IMR-90 (cell line): Measurements from ENCODE around the gene RASIP1. TPM values are rescaled to one million over a fixed set of nuclear protein-coding genes. Genes with fewer than 3 reads are reported as not detected.

Source experiments
- ATAC-seq: fragments of 200-7000 bp; cut with Tn5 transposase; 2 replicates; pipeline ENCODE4 v1.9.1; 2020; ENCODE audit warnings: low read depth, mild to moderate bottlenecking, moderate library complexity
- BruUV-seq: library from RNA; stranded (reverse); fragments of 400-500 nt; replicated peaks from 2 replicates; lab custom pipeline; 2021; lab: Mats Ljungman, UMichigan
- CTCF ChIA-PET: fragments of 300-600 bp; formaldehyde crosslinking; extraction: SDS; loops from one replicate; lab custom pipeline; 2021; ENCODE audit warnings: antibody characterized with exemption; lab: Yijun Ruan, JAX
- POLR2A ChIA-PET: fragments of 300-600 bp; sonication (Branson Sonifier 250); formaldehyde crosslinking; loops from one replicate; lab custom pipeline; 2022; ENCODE audit warnings: antibody characterized with exemption; ENCODE audit not compliant: unreplicated experiment; lab: Charles Lee
- DNase-seq: peaks from one replicate; pipeline ENCODE4 v3.0.0; 2013
- H2AFZ ChIP-seq: replicated peaks from 2 replicates; pipeline ENCODE3; 2013; ENCODE audit warnings: low read length, mild to moderate bottlenecking; ENCODE audit not compliant: poor library complexity
- H2AK5ac ChIP-seq: 2 replicates; pipeline ENCODE4 v1.6.1; 2013; ENCODE audit warnings: low read depth, low read length, inconsistent platforms
- H2AK9ac ChIP-seq: replicated peaks from 2 replicates; pipeline ENCODE3; 2013; ENCODE audit warnings: mild to moderate bottlenecking, low read depth, low read length, moderate library complexity; ENCODE audit not compliant: poor library complexity
- H2BK120ac ChIP-seq: 2 replicates; pipeline ENCODE4 v1.6.1; 2013; ENCODE audit warnings: low read depth, low read length, inconsistent platforms
- H2BK15ac ChIP-seq: 3 replicates; pipeline ENCODE4 v1.6.1; 2013; ENCODE audit warnings: low read depth, low read length, inconsistent platforms
- H2BK20ac ChIP-seq: 2 replicates; pipeline ENCODE4 v1.6.1; 2013; ENCODE audit warnings: low read depth, mild to moderate bottlenecking, inconsistent platforms, low read length, moderate library complexity
- H2BK5ac ChIP-seq: 2 replicates; pipeline ENCODE4 v1.6.1; 2013; ENCODE audit warnings: mild to moderate bottlenecking, low read depth, low read length, inconsistent platforms; ENCODE audit not compliant: poor library complexity, severe bottlenecking
- H3K14ac ChIP-seq: replicated peaks from 2 replicates; pipeline ENCODE4 v1.6.1; 2013; ENCODE audit warnings: low read depth, low read length, inconsistent platforms
- H3K18ac ChIP-seq: 2 replicates; pipeline ENCODE4 v1.6.1; 2013; ENCODE audit warnings: low read depth, low read length, control low read depth
- H3K23ac ChIP-seq: 2 replicates; pipeline ENCODE4 v1.6.1; 2013; ENCODE audit warnings: low read depth, low read length, inconsistent platforms
- H3K27ac ChIP-seq: 2 replicates; pipeline ENCODE4 v1.5.1; 2013; ENCODE audit warnings: mild to moderate bottlenecking, control low read depth, low read length; ENCODE audit not compliant: insufficient read depth
- H3K27me3 ChIP-seq: 2 replicates; pipeline ENCODE4 v1.6.1; 2013; ENCODE audit warnings: low read length; ENCODE audit not compliant: control insufficient read depth, insufficient read depth
- H3K36me3 ChIP-seq: 2 replicates; pipeline ENCODE4 v1.6.1; 2013; ENCODE audit warnings: low read length, mixed read lengths; ENCODE audit not compliant: control insufficient read depth, insufficient read depth
- H3K4ac ChIP-seq: 2 replicates; pipeline ENCODE4 v1.6.1; 2013; ENCODE audit warnings: low read depth, low read length, inconsistent platforms
- H3K4me1 ChIP-seq: 2 replicates; pipeline ENCODE4 v1.6.1; 2013; ENCODE audit warnings: low read length, mixed read lengths; ENCODE audit not compliant: control insufficient read depth, insufficient read depth
- H3K4me2 ChIP-seq: 2 replicates; pipeline ENCODE4 v1.6.1; 2013; ENCODE audit warnings: low read depth, mild to moderate bottlenecking, control low read depth, low read length, moderate library complexity
- H3K4me3 ChIP-seq: 2 replicates; pipeline ENCODE4 v1.5.1; 2013; ENCODE audit warnings: low read depth, mild to moderate bottlenecking, control low read depth, low read length, moderate library complexity; ENCODE audit not compliant: insufficient read depth
- H3K56ac ChIP-seq: 2 replicates; pipeline ENCODE4 v1.6.1; 2013; ENCODE audit warnings: low read length, inconsistent platforms; ENCODE audit not compliant: insufficient read depth; ENCODE audit errors: extremely low read depth
- H3K79me1 ChIP-seq, 2 experiments: 2 replicates each; pipeline ENCODE4 v1.6.1; 2013; ENCODE audit warnings: low read length in 2 of 2, inconsistent platforms in 1 of 2, low read depth in 1 of 2
- H3K9ac ChIP-seq: 2 replicates; pipeline ENCODE4 v1.6.1; 2013; ENCODE audit warnings: low read depth, low read length, control low read depth
- H3K9me1 ChIP-seq: 2 replicates; pipeline ENCODE4 v1.6.1; 2013; ENCODE audit warnings: low read length, inconsistent platforms; ENCODE audit not compliant: insufficient read depth
- H3K9me3 ChIP-seq: 2 replicates; pipeline ENCODE4 v1.6.1; 2013; ENCODE audit warnings: low read length; ENCODE audit not compliant: control insufficient read depth, insufficient read depth
- H4K20me1 ChIP-seq: 2 replicates; pipeline ENCODE4 v1.6.1; 2013; ENCODE audit warnings: low read length, inconsistent platforms; ENCODE audit not compliant: insufficient read depth
- H4K5ac ChIP-seq: 2 replicates; pipeline ENCODE4 v1.6.1; 2013; ENCODE audit warnings: mild to moderate bottlenecking, low read depth, low read length, control low read depth
- H4K8ac ChIP-seq, 2 experiments: 2 replicates each; pipeline ENCODE4 v1.6.1; 2013; ENCODE audit warnings: low read depth in 2 of 2, low read length in 2 of 2, control low read depth in 1 of 2, inconsistent platforms in 1 of 2
- H4K91ac ChIP-seq: 2 replicates; pipeline ENCODE4 v1.6.1; 2013; ENCODE audit warnings: low read depth, low read length, inconsistent platforms; ENCODE audit not compliant: insufficient read depth
- CEBPB ChIP-seq: IDR thresholded peaks from 2 replicates; pipeline ENCODE4 v1.6.1; 2012; ENCODE audit warnings: low read depth, low read length, improper control_type of control experiment
- CHD1 ChIP-seq: IDR thresholded peaks from 2 replicates; pipeline ENCODE4 v1.6.1; 2012; ENCODE audit warnings: low read depth, low read length, improper control_type of control experiment
- CTCF ChIP-seq: conservative IDR thresholded peaks from 2 replicates; pipeline ENCODE4 v1.5.1; 2012; ENCODE audit warnings: mild to moderate bottlenecking, low read depth, low read length, improper control_type of control experiment
- ELK1 ChIP-seq: fragments of 150-350 bp; IDR thresholded peaks from 2 replicates; pipeline ENCODE4 v1.6.1; 2016; ENCODE audit warnings: low read depth, mild to moderate bottlenecking, low read length, moderate library complexity, borderline replicate concordance
- FOS ChIP-seq: fragments of 150-350 bp; IDR thresholded peaks from 2 replicates; pipeline ENCODE4 v1.6.1; 2016; ENCODE audit warnings: low read depth, low read length
- MAFK ChIP-seq: IDR thresholded peaks from 2 replicates; pipeline ENCODE4 v1.6.1; 2012; ENCODE audit warnings: low read depth, low read length, improper control_type of control experiment
- MAZ ChIP-seq: IDR thresholded peaks from 2 replicates; pipeline ENCODE4 v1.6.1; 2012; ENCODE audit warnings: low read depth, mild to moderate bottlenecking, low read length, improper control_type of control experiment, moderate library complexity, borderline replicate concordance
- MXI1 ChIP-seq: IDR thresholded peaks from 2 replicates; pipeline ENCODE4 v1.6.1; 2012; ENCODE audit warnings: low read depth, mild to moderate bottlenecking, low read length, moderate library complexity, borderline replicate concordance
- NFE2L2 ChIP-seq: fragments of 150-350 bp; IDR thresholded peaks from 2 replicates; pipeline ENCODE4 v1.6.1; 2016; ENCODE audit warnings: low read depth, mild to moderate bottlenecking, low read length
- POLR2A ChIP-seq: IDR thresholded peaks from 2 replicates; pipeline ENCODE4 v1.6.1; 2012; ENCODE audit warnings: mild to moderate bottlenecking, low read depth, low read length
- RAD21 ChIP-seq: IDR thresholded peaks from 2 replicates; pipeline ENCODE4 v1.6.1; 2012; ENCODE audit warnings: low read length, improper control_type of control experiment
- RCOR1 ChIP-seq: IDR thresholded peaks from 2 replicates; pipeline ENCODE4 v1.6.1; 2012; ENCODE audit warnings: mild to moderate bottlenecking, low read length, improper control_type of control experiment; ENCODE audit not compliant: insufficient replicate concordance
- RFX5 ChIP-seq: IDR thresholded peaks from 2 replicates; pipeline ENCODE4 v1.8.0; 2012; ENCODE audit warnings: low read depth, mild to moderate bottlenecking, low read length, moderate library complexity
- SMC3 ChIP-seq: fragments of 150-350 bp; IDR thresholded peaks from 2 replicates; pipeline ENCODE4 v1.6.1; 2016; ENCODE audit warnings: low read depth, mild to moderate bottlenecking, antibody characterized with exemption, low read length, moderate library complexity
- WGBS, 2 experiments: methylation state at CpG; one replicate each; pipeline versions ENCODE4 v1.1.5 to v1.1.7; 2013; ENCODE audit warnings: missing lambda C conversion rate in 2 of 2; ENCODE audit not compliant: insufficient read length in 1 of 2; ENCODE audit errors: extremely low coverage in 2 of 2; 5-methylcytosine and 5-hydroxymethylcytosine counted together
- dilution Hi-C: fragments of 300-500 bp; cut with HindIII; formaldehyde crosslinking; loops from one replicate; pipeline ENCODE4 v1.14.3; 2018; ENCODE audit warnings: low sequenced_read_pairs; ENCODE audit not compliant: unreplicated experiment
- in situ Hi-C: fragments of 300-500 bp; cut with MboI; formaldehyde crosslinking; loops from 3 replicates; pipeline ENCODE4 v1.14.3; 2019; ENCODE audit warnings: low sequenced_read_pairs, inconsistent platforms, mixed read lengths
- intact Hi-C: fragments of 100-400 bp; cut with micrococcal nuclease; formaldehyde crosslinking; loops from 2 replicates; pipeline ENCODE4 v1.10.0; 2022
- polyA plus RNA-seq, 3 experiments: library from polyadenylated mRNA; depleted of rRNA; stranded (reverse); fragments of >200 nt; gene quantifications; 2 replicates each; pipeline ENCODE4 v1.2.3, GENCODE V29; 2012; ENCODE audit warnings: low replicate concordance in 1 of 3
- total RNA-seq: library from RNA; depleted of rRNA; stranded (reverse); fragments of >200 nt; gene quantifications from 2 replicates; pipeline ENCODE4 v1.2.3, GENCODE V29; 2012

The RASIP1 gene
- total and polyA plus RNA-seq, 2 of the 4 experiments (the other 2 are of a cell fraction) = 0.18 to 0.51 TPM

GRCh38 chr19:48752496-48753365, 12.3 kb upstream of the RASIP1 start, which contains the start of gene FUT1:
TSS of gene FUT1 (minus strand) at chr19:48752641. CDS start at chr19:48751281, 1,360 bp downstream.
- Histone ChIP-seq H3K27me3 (peaks cover 35% of the 10 kb centered on the region), H3K23ac (no peak within 1 kb of the TSS), H3K4me1 (peaks cover 4% of the 10 kb centered on the region; the same call in 1 of the 2 replicates), H3K14ac (peak within 1 kb of the TSS; percentile 41; the same call in 1 of the 2 replicates), H4K5ac (no peak within 1 kb of the TSS), H4K91ac (no peak within 1 kb of the TSS), H3K79me1 (no peaks in the 10 kb centered on the region), H3K4ac (0 out of 2 replicates have a peak within 1 kb of the TSS, but pooled peaks have one; percentile 9), H3K9me3 (no peaks in the 10 kb centered on the region), H3K27ac (no peak within 1 kb of the TSS), H3K9me1 (no peaks in the 10 kb centered on the region), H3K36me3 (no peaks in the 10 kb centered on the region), H3K4me3 (peak within 1 kb of the TSS; percentile 18; the same call in 1 of the 2 replicates), H4K20me1 (no peaks in the 10 kb centered on the region), H2AFZ (peak within 1 kb of the TSS; percentile 88), H2BK5ac (no peak within 1 kb of the TSS), H4K8ac (no peak within 1 kb of the TSS; a peak in 1 of 4 replicates), H2AK9ac (peak within 1 kb of the TSS; percentile 75), H3K56ac (no peak within 1 kb of the TSS), H2BK20ac (no peak within 1 kb of the TSS), H3K4me2 (peak within 1 kb of the TSS; percentile 46), H2BK15ac (no peak within 1 kb of the TSS), H2BK120ac (no peak within 1 kb of the TSS), H2AK5ac (no peak within 1 kb of the TSS), H3K18ac (no peak within 1 kb of the TSS), H3K9ac (no peak within 1 kb of the TSS)
- DNase-seq (no peak), ATAC-seq (peak; percentile 90)
- POLR2A ChIA-PET = no interaction called here
- dilution Hi-C loops = no loop called here
- CTCF ChIA-PET = no interaction called here
- 1% methylated on average over 32 of the region's 73 CpGs; no CpG with 5 or more reads in 1 of the 2 experiments for WGBS, 2 experiments
- no TSS peak for BruUV-seq
- intact Hi-C loops = no loop called here
- in situ Hi-C loops = no loop called here
- TF ChIP-seq ELK1 (no peak), NFE2L2 (no peak), MAZ (no peak), FOS (no peak), CHD1 (no peak), MAFK (no peak), RCOR1 (no peak), RFX5 (no peak), SMC3 (no peak), MXI1 (no peak), POLR2A (no peak), CTCF (no peak), RAD21 (no peak), CEBPB (no peak)
